Endothelial cell of umbilical vein (primary cell): ENCODE measurements around the gene ZNF302. TPM values are rescaled to one million over a fixed set of nuclear protein-coding genes. Genes with fewer than 3 reads are reported as not detected.

Experiments used
- BruUV-seq: library from RNA; stranded (reverse); fragments of 400-500 nt; replicated peaks from 2 replicates; lab custom pipeline; 2021; lab: Mats Ljungman, UMichigan
- CTCF ChIA-PET: fragments of 300-600, 350-600 bp; sonication (Branson Sonifier 250); formaldehyde crosslinking; loops from one replicate; lab custom pipeline; 2021; ENCODE audit warnings: antibody characterized with exemption, inconsistent platforms; lab: Charles Lee
- POLR2A ChIA-PET: fragments of 300-600, 350-600 bp; sonication (Branson Sonifier 250); formaldehyde crosslinking; loops from one replicate; lab custom pipeline; 2021; ENCODE audit warnings: antibody characterized with exemption, inconsistent platforms; lab: Charles Lee
- DNase-seq: peaks from one replicate; pipeline ENCODE4 v3.0.0-alpha.2; 2011; ENCODE audit warnings: low read depth, low spot score
- FAIRE-seq: peaks from 2 replicates; lab custom pipeline; 2011; peaks lifted over from hg19 to GRCh38; lab: Jason Lieb, UNC
- H2AFZ ChIP-seq: 2 replicates; pipeline ENCODE4 v1.6.0; 2012; ENCODE audit warnings: low read depth, low read length, control low read depth, inconsistent platforms
- H3K27ac ChIP-seq: 2 replicates; pipeline ENCODE4 v1.5.1; 2011; ENCODE audit warnings: low read depth, mild to moderate bottlenecking, control low read depth, low read length, moderate library complexity; ENCODE audit not compliant: insufficient read depth
- H3K27me3 ChIP-seq, 2 experiments: 2 replicates each; pipeline versions ENCODE4 v1.6.0 to v1.6.1; 2011; ENCODE audit warnings: low read length in 2 of 2, mixed read lengths in 1 of 2; ENCODE audit not compliant: control insufficient read depth in 2 of 2, insufficient read depth in 2 of 2
- H3K36me3 ChIP-seq, 2 experiments: 2 replicates in 1 of 2; 3 replicates in 1 of 2; pipeline ENCODE4 v1.5.1; 2011; ENCODE audit warnings: low read length in 2 of 2, mild to moderate bottlenecking in 1 of 2, moderate library complexity in 1 of 2; ENCODE audit not compliant: control insufficient read depth in 2 of 2, insufficient read depth in 2 of 2; ENCODE audit errors: extremely low read depth in 1 of 2
- H3K4me1 ChIP-seq: 3 replicates; pipeline ENCODE4 v1.5.1; 2011; ENCODE audit warnings: mild to moderate bottlenecking, low read length; ENCODE audit not compliant: control insufficient read depth, insufficient read depth; ENCODE audit errors: extremely low read depth
- H3K4me2 ChIP-seq: 2 replicates; pipeline ENCODE4 v1.6.1; 2011; ENCODE audit warnings: low read length, control low read depth, mixed read lengths; ENCODE audit not compliant: insufficient read depth
- H3K4me3 ChIP-seq, 3 experiments: fragments of 200-600 bp in 1 of 3; sonication (generic), shearing (Covaris generic) in 1 of 3; replicated peaks in 1 of 3; 2 replicates each; pipeline ENCODE4 v1.5.1; 2011 to 2016; ENCODE audit warnings: control low read depth in 3 of 3, low read length in 3 of 3, mild to moderate bottlenecking in 2 of 3, inconsistent platforms in 1 of 3, low read depth in 1 of 3, moderate library complexity in 1 of 3; ENCODE audit not compliant: insufficient read depth in 1 of 3
- H3K79me2 ChIP-seq: 2 replicates; pipeline ENCODE4 v1.6.0; 2012; ENCODE audit warnings: low read length, inconsistent platforms; ENCODE audit not compliant: control insufficient read depth, insufficient read depth
- H3K9ac ChIP-seq: replicated peaks from 2 replicates; pipeline ENCODE3; 2011; ENCODE audit warnings: low read length, control low read depth; ENCODE audit not compliant: insufficient read depth; ENCODE audit errors: extremely low read depth
- H3K9me1 ChIP-seq: replicated peaks from 3 replicates; pipeline ENCODE4 v1.6.0; 2011; ENCODE audit warnings: mild to moderate bottlenecking, low read length; ENCODE audit not compliant: control insufficient read depth, insufficient read depth; ENCODE audit errors: extremely low read depth
- H3K9me3 ChIP-seq: replicated peaks from 2 replicates; pipeline ENCODE4 v1.5.1; 2012; ENCODE audit warnings: low read length, inconsistent platforms; ENCODE audit not compliant: control insufficient read depth, insufficient read depth
- H4K20me1 ChIP-seq: replicated peaks from 2 replicates; pipeline ENCODE3; 2011; ENCODE audit warnings: mild to moderate bottlenecking, low read length; ENCODE audit not compliant: control insufficient read depth, insufficient read depth; ENCODE audit errors: extremely low read depth
- CTCF ChIP-seq, 2 donors: IDR thresholded peaks; 1 replicate in 1 of 2; 2 replicates in 1 of 2; pipeline ENCODE4 v1.5.1; 2011; ENCODE audit warnings: low read length in 2 of 2, mild to moderate bottlenecking in 2 of 2, moderate library complexity in 2 of 2, control low read depth in 1 of 2, inconsistent platforms in 1 of 2, low read depth in 1 of 2; ENCODE audit not compliant: insufficient read depth in 1 of 2; ENCODE audit errors: extremely low read depth in 1 of 2
- EZH2 ChIP-seq: IDR thresholded peaks from 2 replicates; pipeline ENCODE4 v1.6.1; 2012; ENCODE audit warnings: borderline replicate concordance, low read depth, mild to moderate bottlenecking, moderate library complexity, low read length, inconsistent platforms; ENCODE audit not compliant: severe bottlenecking
- FOS ChIP-seq: IDR thresholded peaks from 2 replicates; pipeline ENCODE4 v1.6.1; 2011; ENCODE audit warnings: mild to moderate bottlenecking, low read length, moderate library complexity, borderline replicate concordance; ENCODE audit not compliant: insufficient read depth
- GATA2 ChIP-seq: IDR thresholded peaks from 2 replicates; pipeline ENCODE4 v1.7.0; 2011; ENCODE audit warnings: low read depth, mild to moderate bottlenecking, moderate library complexity, mixed read lengths, low read length; ENCODE audit not compliant: insufficient read length, insufficient read depth
- JUN ChIP-seq: IDR thresholded peaks from 2 replicates; pipeline ENCODE4 v1.6.1; 2011; ENCODE audit warnings: borderline replicate concordance, low read depth; ENCODE audit not compliant: insufficient read length, insufficient read depth
- MAX ChIP-seq: IDR thresholded peaks from 2 replicates; pipeline ENCODE4 v1.6.1; 2011; ENCODE audit not compliant: insufficient read depth, insufficient read length
- MYC ChIP-seq: IDR thresholded peaks from one replicate; pipeline ENCODE4 v1.6.1; 2011; ENCODE audit warnings: mild to moderate bottlenecking, low read depth, low read length
- POLR2A ChIP-seq: IDR thresholded peaks from 2 replicates; pipeline ENCODE4 v1.6.1; 2012; ENCODE audit warnings: low read depth, mild to moderate bottlenecking, control low read depth, low read length
- POLR2AphosphoS5 ChIP-seq: IDR thresholded peaks from 2 replicates; pipeline ENCODE4 v1.6.1; 2012; ENCODE audit warnings: low read depth, mild to moderate bottlenecking, control low read depth, low read length, moderate library complexity; ENCODE audit not compliant: insufficient read depth
- dilution Hi-C: fragments of 300-500 bp; cut with MboI; formaldehyde crosslinking; loops from one replicate; pipeline ENCODE4 v1.15.0; 2019; ENCODE audit warnings: low sequenced_read_pairs; ENCODE audit not compliant: extremely low pct_ligation_motif_present
- intact Hi-C: fragments of 100-400 bp; cut with micrococcal nuclease; formaldehyde crosslinking; loops from one replicate; pipeline ENCODE4 v1.10.0; 2022
- polyA plus RNA-seq, 4 experiments: library from polyadenylated mRNA; depleted of rRNA in 3 of 4; stranded (reverse) in 3 of 4; unstranded in 1 of 4; fragments of >200 nt; gene quantifications; 2 replicates each; pipeline versions ENCODE4 v1.2.1 to v1.2.3, GENCODE V29; 2011 to 2012; ENCODE audit warnings: missing spikeins in 1 of 4
- total RNA-seq: library from RNA; stranded (reverse); gene quantifications from 2 replicates; pipeline ENCODE4 v1.2.3, GENCODE V29; 2021

Gene ZNF302
- total and polyA plus RNA-seq, 2 donors (not counting 3 experiments of a cell fraction or from before 2014, with no cell fraction given), result 8.1 to 15.6 TPM

GRCh38 chr19:34675250-34675649 lies 2.2 kb upstream of the ZNF302 start:
- H2AFZ ChIP-seq, result no peak overlapping the region
- FAIRE-seq (no peak), DNase-seq (no peak)
- peaks cover 2 to 8% of the 10 kb centered on the region in 2 experiments for H3K36me3 ChIP-seq
- intact Hi-C loops, result no loop called here
- no peak overlapping the region for H3K4me2 ChIP-seq
- POLR2A ChIA-PET, result no interaction called here
- H3K9me3 ChIP-seq, result no peaks in the 10 kb centered on the region
- TF ChIP-seq MYC, result no peak
- TF ChIP-seq POLR2AphosphoS5, result no peak
- no peak for TF ChIP-seq GATA2
- no peak for TF ChIP-seq JUN
- no peak for TF ChIP-seq CTCF (IDR thresholded peaks at IDR 0.05; ENCODE audit: extremely low read depth in 1 of 2, insufficient read depth in 1 of 2, low read depth in 1 of 2, low read length in 2 of 2)
- TF ChIP-seq MAX, result no peak
- no peak for TF ChIP-seq POLR2A
- no peak for TF ChIP-seq EZH2
- TF ChIP-seq FOS, result no peak
- H3K9me1 ChIP-seq, result no peaks in the 10 kb centered on the region
- H3K79me2 ChIP-seq, result peaks cover 3% of the 10 kb centered on the region
- no peak overlapping the region for H3K4me3 ChIP-seq
- CTCF ChIA-PET, result no interaction called here
- dilution Hi-C loops, result no loop called here
- BruUV-seq, result no TSS peak
- H4K20me1 ChIP-seq, result no peaks in the 10 kb centered on the region
- H3K9ac ChIP-seq, result no peak overlapping the region
- peaks cover 0 to 2% of the 10 kb centered on the region in 2 experiments for H3K27me3 ChIP-seq
- peaks cover 10% of the 10 kb centered on the region for H3K4me1 ChIP-seq
- H3K27ac ChIP-seq, result no peak overlapping the region
